ENCODE results near the gene NKTR.

GRCh38 chr3:42601896-42602581 lies 1.6 kb downstream of the NKTR start:
- peak in 1 of 2 experiments; percentile 25; a peak in 1 of 4 replicates for TF ChIP-seq CTCF (conservative IDR thresholded peaks at IDR 0.05; ENCODE audit: low read depth in 2 of 2)
- TF ChIP-seq EZH2 (IDR thresholded peaks at IDR 0.05; ENCODE audit: low read depth, unreplicated experiment): no peak
- no peak for TF ChIP-seq REST (IDR thresholded peaks at IDR 0.05; ENCODE audit: unreplicated experiment)
- no peak for TF ChIP-seq EZH2phosphoT487 (IDR thresholded peaks at IDR 0.05; ENCODE audit: unreplicated experiment)

Data from GM23338 (cell line).